Common myeloid progenitor, CD34-positive (primary cell): ENCODE data around the gene ATG10.
"Not testable (repeated sequence)": the region's sequence is repeated elsewhere in the genome, so short reads cannot be mapped to it uniquely, and the experiment has no call there.

ENCODE experiments used
- CTCF ChIA-PET: fragments of 350-600 bp; sonication (Branson Sonifier 250); formaldehyde crosslinking; loops from one replicate; lab custom pipeline; 2021; ENCODE audit warnings: antibody characterized with exemption; lab: Charles Lee
- POLR2A ChIA-PET: fragments of 350-600 bp; sonication (Branson Sonifier 250); formaldehyde crosslinking; loops from one replicate; lab custom pipeline; 2021; ENCODE audit warnings: antibody characterized with exemption; lab: Charles Lee
- DNase-seq, 3 donors: peaks; one replicate each; pipeline versions ENCODE4 v3.0.0 to v3.0.0-alpha.2; 2013
- H3K27ac ChIP-seq, 2 experiments: 1 replicate in 1 of 2; 2 replicates in 1 of 2; pipeline ENCODE4 v1.7.0; 2013; ENCODE audit warnings: inconsistent platforms in 2 of 2, low read length in 2 of 2, mild to moderate bottlenecking in 2 of 2, low read depth in 1 of 2, moderate library complexity in 1 of 2; ENCODE audit not compliant: severe bottlenecking in 2 of 2, insufficient read depth in 1 of 2, poor library complexity in 1 of 2
- H3K27me3 ChIP-seq, 5 experiments: replicated peaks in 2 of 5; 1 replicate in 3 of 5; 2 replicates in 2 of 5; pipeline versions ENCODE4 v1.6.1 to v1.7.0; 2013; ENCODE audit warnings: low read length in 4 of 5, mild to moderate bottlenecking in 2 of 5, moderate library complexity in 2 of 5, inconsistent platforms in 1 of 5; ENCODE audit not compliant: insufficient read depth in 5 of 5, control insufficient read depth in 4 of 5
- H3K36me3 ChIP-seq, 4 experiments: 1 replicate in 2 of 4; 2 replicates in 2 of 4; pipeline versions ENCODE4 v1.6.1 to v1.7.0; 2013; ENCODE audit warnings: low read length in 3 of 4, control low read depth in 1 of 4, mild to moderate bottlenecking in 1 of 4; ENCODE audit not compliant: control insufficient read depth in 4 of 4, insufficient read depth in 4 of 4
- H3K4me1 ChIP-seq, 4 experiments: 1 replicate in 3 of 4; 2 replicates in 1 of 4; pipeline versions ENCODE4 v1.6.1 to v1.7.1; 2013; ENCODE audit warnings: low read length in 3 of 4, mild to moderate bottlenecking in 3 of 4, control low read depth in 1 of 4, inconsistent platforms in 1 of 4, moderate library complexity in 1 of 4; ENCODE audit not compliant: control insufficient read depth in 4 of 4, insufficient read depth in 4 of 4; ENCODE audit errors: control extremely low read depth in 1 of 4
- H3K4me3 ChIP-seq, 7 experiments: 1 replicate in 4 of 7; 2 replicates in 3 of 7; pipeline versions ENCODE4 v1.5.1 to v1.7.0; 2013; ENCODE audit warnings: mild to moderate bottlenecking in 7 of 7, low read length in 6 of 7, moderate library complexity in 6 of 7, inconsistent platforms in 2 of 7, low read depth in 2 of 7, control low read depth in 1 of 7; ENCODE audit not compliant: insufficient read depth in 4 of 7, control insufficient read depth in 1 of 7; ENCODE audit errors: extremely low read depth in 1 of 7
- H3K9me3 ChIP-seq, 5 experiments: 1 replicate in 4 of 5; 2 replicates in 1 of 5; pipeline versions ENCODE4 v1.6.1 to v1.7.1; 2013; ENCODE audit warnings: low read length in 4 of 5, mild to moderate bottlenecking in 2 of 5, inconsistent platforms in 1 of 5, low read depth in 1 of 5, moderate library complexity in 1 of 5; ENCODE audit not compliant: control insufficient read depth in 4 of 5, insufficient read depth in 2 of 5; ENCODE audit errors: control extremely low read depth in 1 of 5
- WGBS: methylation state at CpG from one replicate; pipeline ENCODE4 v1.1.5; 2013; ENCODE audit not compliant: insufficient coverage; 5-methylcytosine and 5-hydroxymethylcytosine counted together

The ATG10 gene

GRCh38 chr5:81995407-81995806 is 23.6 kb downstream of the ATG10 start:
- peaks cover 0 to 24% (median 1%) of the 10 kb centered on the region in 5 experiments for H3K9me3 ChIP-seq
- WGBS: 100% methylated on average over 1 of the region's 2 CpGs
- no peaks in the 10 kb centered on the region for H3K4me1 ChIP-seq
- CTCF ChIA-PET: no interaction called here
- H3K27me3 ChIP-seq: no peaks in the 10 kb centered on the region
- no peak overlapping the region for H3K27ac ChIP-seq
- POLR2A ChIA-PET: no interaction called here
- peaks cover 16 to 35% (median 19%) of the 10 kb centered on the region in 4 experiments for H3K36me3 ChIP-seq
- no peak overlapping the region for H3K4me3 ChIP-seq
- no peak for DNase-seq

- CTCF ChIA-PET: no interaction called here
- H3K4me1 ChIP-seq: no peaks in the 10 kb centered on the region
Measured at GRCh38 chr5:82004511-82004910, 32.7 kb downstream of the ATG10 start.

GRCh38 chr5:82009869-82010268 is 38.0 kb downstream of the ATG10 start:
- POLR2A ChIA-PET, DNase-seq: not testable (repeated sequence)
- CTCF ChIA-PET: interaction anchor here (1.0 kb wide), 1 partner anchor 9 kb away, joined by 3 read pairs; no protein-coding TSS in a partner anchor

More at GRCh38 chr5:82004511-82004910, 32.7 kb downstream of the ATG10 start:
- DNase-seq: no peak
- no peak overlapping the region for H3K4me3 ChIP-seq
- no peaks in the 10 kb centered on the region for H3K27me3 ChIP-seq
- peaks cover 0 to 5% (median 2%) of the 10 kb centered on the region in 4 experiments for H3K36me3 ChIP-seq
- no peak overlapping the region for H3K27ac ChIP-seq
- WGBS: 100% methylated on average over 6 of the region's 6 CpGs
- POLR2A ChIA-PET: no interaction called here
- H3K9me3 ChIP-seq: peaks cover 0 to 9% (median 1%) of the 10 kb centered on the region in 5 experiments

GRCh38 chr5:82010696-82011095 is 38.9 kb downstream of the ATG10 start:
- Histone ChIP-seq H3K36me3 (peaks cover 2 to 8% (median 7%) of the 10 kb centered on the region in 4 experiments), H3K27me3 (no peaks in the 10 kb centered on the region), H3K9me3 (peaks cover 0 to 5% (median 0%) of the 10 kb centered on the region in 5 experiments), H3K27ac (no peak overlapping the region), H3K4me3 (no peak overlapping the region), H3K4me1 (no peaks in the 10 kb centered on the region)
- no CpG with 5 or more reads among the region's 2 CpGs for WGBS
- ChIA-PET POLR2A (no interaction called here), CTCF (interaction anchor here (0.8 to 1.7 kb wide), 4 partner anchors 8 to 154 kb away, joined by 3 to 4 read pairs (median 3); no protein-coding TSS in a partner anchor)
- no peak for DNase-seq

More at GRCh38 chr5:82009869-82010268, 38.0 kb downstream of the ATG10 start:
- H3K4me1 ChIP-seq, H3K4me3 ChIP-seq, H3K27ac ChIP-seq, H3K9me3 ChIP-seq, H3K36me3 ChIP-seq, H3K27me3 ChIP-seq: not testable (repeated sequence)
- 100% methylated on average over 7 of the region's 12 CpGs for WGBS

- ChIA-PET POLR2A (no interaction called here), CTCF (interaction anchor here (0.7 to 1.7 kb wide), 5 partner anchors 11 to 79 kb away, joined by 3 to 4 read pairs (median 3); no protein-coding TSS in a partner anchor)
- H3K4me1 ChIP-seq: no peaks in the 10 kb centered on the region
- no peak for DNase-seq
- H3K27me3 ChIP-seq: no peaks in the 10 kb centered on the region
- no peak overlapping the region for H3K27ac ChIP-seq
- peaks cover 0 to 6% (median 5%) of the 10 kb centered on the region in 5 experiments for H3K9me3 ChIP-seq
- no CpG with 5 or more reads among the region's 1 CpG for WGBS
- H3K4me3 ChIP-seq: no peak overlapping the region
- H3K36me3 ChIP-seq: peaks cover 5 to 8% (median 7%) of the 10 kb centered on the region in 4 experiments
Measured at GRCh38 chr5:82011761-82012160, 39.9 kb downstream of the ATG10 start.

- H3K27ac ChIP-seq, H3K27me3 ChIP-seq, POLR2A ChIA-PET, H3K36me3 ChIP-seq, H3K9me3 ChIP-seq, DNase-seq, CTCF ChIA-PET, H3K4me3 ChIP-seq: not testable (repeated sequence)
- no CpG with 5 or more reads among the region's 4 CpGs for WGBS
- H3K4me1 ChIP-seq: peaks cover 11 to 22% (median 17%) of the 10 kb centered on the region in 4 experiments
Measured at GRCh38 chr5:82014644-82015043, 42.8 kb downstream of the ATG10 start.

GRCh38 chr5:82018462-82018861 is 46.6 kb downstream of the ATG10 start:
- ChIA-PET CTCF (interaction anchor here (0.8 to 1.2 kb wide), 4 partner anchors 8 to 179 kb away, joined by 3 to 5 read pairs (median 3); no protein-coding TSS in a partner anchor), POLR2A (interaction anchor here (0.6 kb wide), 1 partner anchor 259 kb away, joined by 5 read pairs; no protein-coding TSS in a partner anchor)
- Histone ChIP-seq H3K4me3 (peak overlapping the region in 1 of 7 experiments; percentile 23), H3K36me3 (peaks cover 0 to 4% (median 0%) of the 10 kb centered on the region in 4 experiments), H3K27me3 (no peaks in the 10 kb centered on the region), H3K9me3 (peaks cover 0 to 6% (median under 1%) of the 10 kb centered on the region in 5 experiments), H3K4me1 (peaks cover 16 to 30% (median 20%) of the 10 kb centered on the region in 4 experiments), H3K27ac (peak overlapping the region; percentile 42 to 55)
- WGBS: 9% methylated on average over 1 of the region's 1 CpG
- DNase-seq: peak; percentile 70 to 95 (median 92)
